IPS-20b (cell line): ENCODE measurements around the gene PCDH9.

Experiments used
- H3K27ac ChIP-seq: one replicate; pipeline ENCODE4 v1.5.1; 2013; ENCODE audit warnings: low read length
- H3K27me3 ChIP-seq: 2 replicates; pipeline ENCODE4 v1.6.1; 2013; ENCODE audit warnings: mild to moderate bottlenecking, low read length, inconsistent platforms; ENCODE audit not compliant: insufficient read depth
- H3K36me3 ChIP-seq: 2 replicates; pipeline ENCODE4 v1.6.1; 2013; ENCODE audit warnings: low read depth, mild to moderate bottlenecking, inconsistent platforms, low read length, moderate library complexity; ENCODE audit not compliant: insufficient read depth
- H3K4me1 ChIP-seq: 2 replicates; pipeline ENCODE4 v1.6.1; 2013; ENCODE audit warnings: mild to moderate bottlenecking, control low read depth, inconsistent platforms, low read length, moderate library complexity; ENCODE audit not compliant: insufficient read depth
- H3K4me3 ChIP-seq: 2 replicates; pipeline ENCODE4 v1.5.1; 2013; ENCODE audit warnings: mild to moderate bottlenecking, low read length, inconsistent platforms
- H3K9ac ChIP-seq: 2 replicates; pipeline ENCODE4 v1.6.1; 2013; ENCODE audit warnings: low read depth, mild to moderate bottlenecking, inconsistent platforms, low read length, moderate library complexity
- H3K9me3 ChIP-seq: 2 replicates; pipeline ENCODE4 v1.6.1; 2013; ENCODE audit warnings: mild to moderate bottlenecking, low read depth, low read length, inconsistent platforms; ENCODE audit not compliant: insufficient read depth

Gene PCDH9

DNA sequence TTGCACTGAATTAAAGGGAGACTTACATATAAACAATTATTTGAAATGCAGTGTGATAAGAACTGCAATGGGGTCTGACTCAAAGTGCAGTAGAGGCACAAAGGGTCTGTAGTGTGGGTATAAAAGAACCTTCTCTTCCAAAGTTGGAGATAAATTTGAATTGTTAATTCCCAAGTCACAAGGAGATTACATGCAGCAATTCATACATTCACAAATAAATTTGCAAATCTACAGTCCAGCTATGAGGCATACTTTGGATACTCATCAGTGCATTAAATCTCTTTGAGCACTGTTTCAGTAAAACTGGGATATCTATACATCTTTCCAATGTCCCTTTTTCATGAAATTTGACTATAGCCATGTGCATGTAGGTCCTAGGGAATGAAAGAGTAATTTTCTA, 799.4 kb downstream of the PCDH9 start:
- Histone ChIP-seq H3K27me3 (no peaks in the 10 kb centered on the region), H3K4me1 (no peaks in the 10 kb centered on the region), H3K27ac (no peak overlapping the region), H3K9ac (no peak overlapping the region), H3K9me3 (no peaks in the 10 kb centered on the region), H3K36me3 (no peaks in the 10 kb centered on the region), H3K4me3 (no peak overlapping the region)

- no peak overlapping the region for H3K9ac ChIP-seq
- no peaks in the 10 kb centered on the region for H3K4me1 ChIP-seq
- H3K36me3 ChIP-seq, result no peaks in the 10 kb centered on the region
- no peaks in the 10 kb centered on the region for H3K9me3 ChIP-seq
- no peak overlapping the region for H3K27ac ChIP-seq
- H3K4me3 ChIP-seq, result no peak overlapping the region
- no peaks in the 10 kb centered on the region for H3K27me3 ChIP-seq
Measured at GRCh38 chr13:66430269-66430668, 799.9 kb downstream of the PCDH9 start.

DNA sequence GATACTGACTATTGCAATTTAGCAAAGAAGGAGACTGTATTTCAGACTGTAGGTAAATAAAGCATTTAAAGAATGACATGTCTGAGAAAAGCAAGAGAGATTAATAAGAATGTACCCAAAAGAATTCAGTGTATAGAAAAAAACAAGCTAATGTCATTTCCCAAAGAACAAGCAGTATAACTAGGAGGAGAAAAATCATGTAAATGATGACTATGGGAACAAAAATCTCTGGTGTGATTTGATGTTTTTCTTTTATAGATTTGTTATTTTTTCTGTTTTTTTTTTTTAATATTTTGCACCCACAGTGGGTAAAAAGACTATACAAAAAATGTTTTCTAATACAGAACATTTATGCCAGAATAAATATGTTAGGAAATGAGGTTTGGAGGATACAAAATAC, 801.0 kb downstream of the PCDH9 start:
- H3K4me3 ChIP-seq, result no peak overlapping the region
- H3K36me3 ChIP-seq, result no peaks in the 10 kb centered on the region
- no peak overlapping the region for H3K27ac ChIP-seq
- H3K9me3 ChIP-seq, result no peaks in the 10 kb centered on the region
- H3K9ac ChIP-seq, result no peak overlapping the region
- no peaks in the 10 kb centered on the region for H3K4me1 ChIP-seq
- H3K27me3 ChIP-seq, result no peaks in the 10 kb centered on the region

- H3K9ac ChIP-seq, result no peak overlapping the region
- no peaks in the 10 kb centered on the region for H3K27me3 ChIP-seq
- no peaks in the 10 kb centered on the region for H3K9me3 ChIP-seq
- H3K4me1 ChIP-seq, result no peaks in the 10 kb centered on the region
- H3K4me3 ChIP-seq, result no peak overlapping the region
- H3K27ac ChIP-seq, result no peak overlapping the region
- H3K36me3 ChIP-seq, result no peaks in the 10 kb centered on the region
Measured at GRCh38 chr13:66427458-66427861, 802.7 kb downstream of the PCDH9 start.

GRCh38 chr13:66425741-66426140, 804.4 kb downstream of the PCDH9 start:
- Histone ChIP-seq H3K36me3 (no peaks in the 10 kb centered on the region), H3K27ac (no peak overlapping the region), H3K27me3 (no peaks in the 10 kb centered on the region), H3K9ac (no peak overlapping the region), H3K4me3 (no peak overlapping the region), H3K9me3 (no peaks in the 10 kb centered on the region), H3K4me1 (no peaks in the 10 kb centered on the region)

- Histone ChIP-seq H3K9ac (no peak overlapping the region), H3K36me3 (no peaks in the 10 kb centered on the region), H3K9me3 (no peaks in the 10 kb centered on the region), H3K4me1 (no peaks in the 10 kb centered on the region), H3K4me3 (no peak overlapping the region), H3K27me3 (no peaks in the 10 kb centered on the region), H3K27ac (no peak overlapping the region)
Measured at GRCh38 chr13:66424422-66424821, 805.7 kb downstream of the PCDH9 start.

DNA sequence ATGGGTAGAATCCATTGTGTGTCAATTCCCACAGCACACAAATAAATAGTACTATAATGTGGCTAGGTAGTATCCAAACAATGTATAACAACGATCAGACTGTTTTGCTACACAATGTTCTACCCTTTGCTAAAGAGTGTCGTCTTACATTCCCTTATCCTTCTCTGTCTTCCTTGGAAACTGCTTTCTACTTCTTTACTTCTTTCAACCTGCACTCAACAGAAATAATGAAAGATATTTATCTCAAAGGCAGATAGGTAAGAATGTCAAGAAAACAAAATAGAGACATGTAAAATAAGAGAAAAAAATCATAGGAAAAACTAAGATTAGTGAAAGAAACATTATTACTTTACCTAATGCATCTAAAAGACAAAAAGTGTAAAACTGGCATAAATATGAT, 814.7 kb downstream of the PCDH9 start:
- Histone ChIP-seq H3K27ac (no peak overlapping the region), H3K4me3 (no peak overlapping the region), H3K36me3 (no peaks in the 10 kb centered on the region), H3K4me1 (no peaks in the 10 kb centered on the region), H3K9ac (no peak overlapping the region), H3K9me3 (no peaks in the 10 kb centered on the region), H3K27me3 (no peaks in the 10 kb centered on the region)

DNA sequence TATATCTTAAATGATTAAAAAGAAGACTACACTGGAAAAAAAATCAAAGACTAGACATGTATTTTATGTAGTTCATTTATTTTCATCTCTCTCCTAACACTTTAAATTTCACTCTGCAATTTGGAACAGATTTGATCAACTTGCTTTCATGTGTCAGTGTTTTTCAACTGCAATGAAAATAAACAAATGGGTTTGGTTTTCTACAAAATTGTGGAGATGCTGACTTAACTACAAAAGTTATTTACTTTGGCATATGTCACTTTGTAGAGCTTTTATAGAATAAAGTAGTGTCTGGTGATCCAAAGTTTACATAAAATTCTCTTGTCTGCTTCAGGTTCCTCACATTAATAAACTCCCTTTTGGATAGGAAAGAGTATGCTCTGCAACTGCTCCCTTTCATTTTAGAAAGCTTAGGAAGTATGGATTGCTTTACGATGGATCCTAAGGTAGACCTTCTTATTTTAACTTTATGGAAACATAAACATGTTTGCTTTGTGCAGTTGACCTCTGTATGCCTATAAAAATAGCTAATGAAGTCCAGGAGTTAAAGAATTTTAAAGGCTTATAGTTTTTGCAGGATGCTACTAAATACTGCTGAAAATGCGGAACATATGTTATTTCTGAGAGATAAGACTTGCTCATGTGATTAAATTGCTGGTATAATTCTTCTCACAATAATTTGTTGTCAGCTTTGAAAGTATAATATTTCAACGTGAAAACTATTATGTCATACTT, 815.9 kb downstream of the PCDH9 start:
- Histone ChIP-seq H3K9ac (no peak overlapping the region), H3K9me3 (no peaks in the 10 kb centered on the region), H3K4me3 (no peak overlapping the region), H3K4me1 (peaks cover 3% of the 10 kb centered on the region; the same call in 1 of the 2 replicates), H3K27ac (no peak overlapping the region), H3K27me3 (no peaks in the 10 kb centered on the region), H3K36me3 (no peaks in the 10 kb centered on the region)

GRCh38 chr13:66410314-66410713, 819.8 kb downstream of the PCDH9 start:
- Histone ChIP-seq H3K9me3 (no peaks in the 10 kb centered on the region), H3K9ac (no peak overlapping the region), H3K27ac (no peak overlapping the region), H3K4me3 (no peak overlapping the region), H3K4me1 (peaks cover 4% of the 10 kb centered on the region; the same call in 1 of the 2 replicates), H3K27me3 (no peaks in the 10 kb centered on the region), H3K36me3 (no peaks in the 10 kb centered on the region)

DNA sequence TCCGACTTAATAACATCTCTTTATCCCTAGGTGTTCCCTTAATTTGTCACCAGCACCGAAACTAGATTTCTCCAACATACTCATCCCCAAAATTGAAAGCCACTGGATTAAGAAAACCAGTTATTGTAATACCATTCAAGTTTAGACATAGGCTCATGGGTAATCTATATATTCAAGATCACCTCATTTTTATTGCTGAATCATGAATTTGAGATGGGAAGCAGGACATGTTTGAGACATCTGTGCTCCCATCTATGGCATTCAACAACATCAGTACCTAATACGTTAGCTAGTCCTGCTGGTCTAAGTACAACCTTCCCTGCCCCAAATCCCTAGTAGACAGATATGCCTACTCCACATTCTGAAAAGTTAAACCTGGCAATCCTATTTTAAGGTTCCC, 820.6 kb downstream of the PCDH9 start:
- Histone ChIP-seq H3K4me1 (peaks cover 4% of the 10 kb centered on the region; the same call in 1 of the 2 replicates), H3K9ac (no peak overlapping the region), H3K4me3 (no peak overlapping the region), H3K27ac (no peak overlapping the region), H3K36me3 (no peaks in the 10 kb centered on the region), H3K9me3 (no peaks in the 10 kb centered on the region), H3K27me3 (no peaks in the 10 kb centered on the region)

DNA sequence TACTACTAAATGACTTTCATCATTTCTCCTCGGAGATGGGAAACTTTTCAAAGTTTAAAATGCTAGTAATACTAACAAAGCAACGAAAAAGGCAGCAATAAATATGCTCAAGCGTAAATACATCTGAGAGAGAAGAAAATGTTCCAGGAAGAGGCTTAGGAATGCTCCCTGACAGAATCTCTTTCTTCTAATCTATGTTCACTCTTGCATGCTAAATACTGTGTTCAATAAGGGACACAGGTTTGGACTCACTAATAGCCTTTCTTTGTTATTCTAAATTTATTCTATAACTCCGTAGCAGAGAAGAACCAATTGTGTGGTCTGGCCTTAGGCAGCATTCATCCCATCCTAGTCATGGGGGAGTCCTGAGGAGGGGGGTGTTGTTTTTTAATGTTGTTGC, 823.0 kb downstream of the PCDH9 start:
- H3K9ac ChIP-seq, result no peak overlapping the region
- H3K27me3 ChIP-seq, result no peaks in the 10 kb centered on the region
- no peak overlapping the region for H3K27ac ChIP-seq
- peaks cover 4% of the 10 kb centered on the region; the same call in 1 of the 2 replicates for H3K4me1 ChIP-seq
- no peak overlapping the region for H3K4me3 ChIP-seq
- no peaks in the 10 kb centered on the region for H3K36me3 ChIP-seq
- H3K9me3 ChIP-seq, result no peaks in the 10 kb centered on the region

DNA sequence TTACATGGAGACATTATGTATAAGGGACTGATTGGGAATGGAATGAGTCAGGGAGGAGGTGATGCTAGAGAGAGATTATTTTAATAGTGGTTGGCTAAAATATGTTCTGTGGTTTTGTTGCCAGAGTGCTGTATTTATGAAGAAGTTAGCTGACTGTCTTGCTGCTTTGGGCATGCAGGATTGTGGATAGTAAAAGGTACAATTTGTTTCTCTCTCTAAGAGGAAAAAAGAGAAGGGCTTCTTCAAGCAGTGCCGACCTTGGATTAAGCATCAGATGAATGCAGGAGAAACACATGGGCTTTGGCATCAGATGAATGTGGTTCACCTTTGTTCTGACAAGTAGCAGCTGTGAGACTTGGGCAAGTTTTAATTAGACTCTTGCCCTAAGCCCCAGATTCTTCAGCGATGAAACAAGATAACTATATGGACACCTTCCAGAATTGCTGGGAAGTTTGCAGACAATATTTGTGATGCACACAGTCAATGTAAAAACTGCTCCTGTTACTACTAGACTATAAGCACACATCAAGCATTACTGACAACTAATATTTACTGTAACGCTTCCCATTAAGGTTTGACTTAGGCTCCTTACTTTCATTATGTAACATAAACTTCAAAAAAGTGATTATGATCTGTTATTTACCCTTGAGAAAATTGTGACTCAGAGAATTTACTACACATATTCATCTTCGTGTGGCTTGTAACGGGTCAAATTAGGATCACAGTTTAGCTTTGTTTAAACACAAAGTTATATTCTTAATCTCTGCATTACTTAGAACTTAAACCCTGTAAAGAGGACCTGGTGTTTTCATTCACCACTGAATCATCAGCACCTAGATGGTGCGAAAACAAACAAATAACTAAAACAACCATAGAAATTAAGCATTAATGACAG, 824.0 kb downstream of the PCDH9 start:
- no peaks in the 10 kb centered on the region for H3K9me3 ChIP-seq
- no peak overlapping the region for H3K9ac ChIP-seq
- H3K27ac ChIP-seq, result no peak overlapping the region
- peaks cover 4% of the 10 kb centered on the region; the same call in 1 of the 2 replicates for H3K4me1 ChIP-seq
- no peak overlapping the region for H3K4me3 ChIP-seq
- H3K36me3 ChIP-seq, result no peaks in the 10 kb centered on the region
- H3K27me3 ChIP-seq, result no peaks in the 10 kb centered on the region
